HepG2 (cell line): ENCODE measurements around the gene CAPG. TPM values are rescaled to one million over a fixed set of nuclear protein-coding genes. Genes with fewer than 3 reads are reported as not detected.

Experiments
- AHDC1 ChIP-seq: sonication (generic); formaldehyde crosslinking; IDR thresholded peaks from 2 replicates; pipeline ENCODE4 v1.5.1; 2020; ENCODE audit warnings: mild to moderate bottlenecking, missing genetic modification reagents, borderline replicate concordance
- GABPB1 ChIP-seq: IDR thresholded peaks from 2 replicates; pipeline ENCODE4 v1.6.1; 2016; ENCODE audit warnings: mild to moderate bottlenecking, missing genetic modification reagents, moderate library complexity, missing compliant biosample characterization
- JUND ChIP-seq: sonication (generic); formaldehyde crosslinking; IDR thresholded peaks from 2 replicates; pipeline ENCODE4 v1.8.0; 2022; ENCODE audit warnings: mild to moderate bottlenecking, missing genetic modification reagents
- NFRKB ChIP-seq: fragments of 450-650 bp; IDR thresholded peaks from 2 replicates; pipeline ENCODE4 v1.6.1; 2017
- NPAS2 ChIP-seq: sonication (generic); formaldehyde crosslinking; IDR thresholded peaks from 2 replicates; pipeline ENCODE4 v1.8.0; 2022; ENCODE audit warnings: mild to moderate bottlenecking, missing genetic modification reagents, borderline replicate concordance
- RELA ChIP-seq: sonication (generic); formaldehyde crosslinking; IDR thresholded peaks from 2 replicates; pipeline ENCODE4 v1.4.0; 2020; ENCODE audit warnings: missing genetic modification reagents
- SNAI1 ChIP-seq: sonication (generic); formaldehyde crosslinking; IDR thresholded peaks from 2 replicates; pipeline ENCODE4 v1.5.0; 2020; ENCODE audit warnings: mild to moderate bottlenecking, missing genetic modification reagents, borderline replicate concordance
- SNRNP70 ChIP-seq: fragments of 200-400 bp; formaldehyde crosslinking; IDR thresholded peaks from 2 replicates; pipeline ENCODE4 v1.6.1; 2017; ENCODE audit warnings: mild to moderate bottlenecking, low read depth, low read length, moderate library complexity
- TEAD2 ChIP-seq: sonication (generic); formaldehyde crosslinking; IDR thresholded peaks from 2 replicates; pipeline ENCODE4 v1.9.0; 2021; ENCODE audit warnings: missing genetic modification reagents
- THYN1 ChIP-seq: sonication (generic); formaldehyde crosslinking; IDR thresholded peaks from 2 replicates; pipeline ENCODE4 v1.8.1; 2023; ENCODE audit warnings: low read depth, mild to moderate bottlenecking, moderate library complexity, missing genetic modification reagents, borderline replicate concordance
- ZBTB7B ChIP-seq: sonication (generic); formaldehyde crosslinking; IDR thresholded peaks from 2 replicates; pipeline ENCODE4 v1.4.0; 2020; ENCODE audit warnings: missing genetic modification reagents
- ZFX ChIP-seq: sonication (generic); formaldehyde crosslinking; IDR thresholded peaks from 2 replicates; pipeline ENCODE4 v1.4.0; 2020; ENCODE audit warnings: mild to moderate bottlenecking, low read depth, missing genetic modification reagents, moderate library complexity
- ZNF260 ChIP-seq: sonication (generic); formaldehyde crosslinking; IDR thresholded peaks from 2 replicates; pipeline ENCODE4 v1.4.0; 2020; ENCODE audit warnings: missing genetic modification reagents, low read depth, mild to moderate bottlenecking, borderline replicate concordance
- ZNF556 ChIP-seq: sonication (generic); formaldehyde crosslinking; IDR thresholded peaks from 2 replicates; pipeline ENCODE4 v1.4.0; 2020; ENCODE audit warnings: mild to moderate bottlenecking, missing genetic modification reagents, borderline replicate concordance
- ZNF558 ChIP-seq: sonication (generic); formaldehyde crosslinking; IDR thresholded peaks from 2 replicates; pipeline ENCODE4 v1.9.0; 2022; ENCODE audit warnings: mild to moderate bottlenecking, missing genetic modification reagents, borderline replicate concordance
- polyA plus RNA-seq, 8 experiments: library from polyadenylated mRNA; depleted of rRNA in 3 of 8; stranded (reverse) in 7 of 8; unstranded in 1 of 8; fragments of >200 nt; fragmentation: Illumina TruSeq in 4 of 8; extraction: Trizol in 4 of 8; gene quantifications; 2 replicates each; pipeline versions ENCODE4 v1.2.1 to v1.2.3, GENCODE V29; 2011 to 2016; ENCODE audit warnings: low read depth in 4 of 8, missing spikeins in 1 of 8, mixed read lengths in 1 of 8; ENCODE audit not compliant: insufficient read depth in 1 of 8
- total RNA-seq, 5 experiments: library from RNA; depleted of rRNA; stranded (reverse); fragments of >200 nt; fragmentation: Illumina TruSeq; extraction: Trizol; gene quantifications; 2 replicates each; pipeline ENCODE4 v1.2.3, GENCODE V29; 2016; ENCODE audit warnings: low read depth in 1 of 5
- TF ChIP-seq, protein P1 (sequence below): IDR thresholded peaks from 2 replicates; pipeline ENCODE4 v1.6.1; 2016
- TF ChIP-seq, protein P2 (sequence below): sonication (generic); formaldehyde crosslinking; IDR thresholded peaks from 2 replicates; pipeline ENCODE4 v1.4.0; 2020; ENCODE audit warnings: missing genetic modification reagents

Gene CAPG
- total and polyA plus RNA-seq, 2 of the 13 experiments (the other 11 are each of a cell fraction or from before 2014, with no cell fraction given): 12.7 to 18.2 TPM

DNA sequence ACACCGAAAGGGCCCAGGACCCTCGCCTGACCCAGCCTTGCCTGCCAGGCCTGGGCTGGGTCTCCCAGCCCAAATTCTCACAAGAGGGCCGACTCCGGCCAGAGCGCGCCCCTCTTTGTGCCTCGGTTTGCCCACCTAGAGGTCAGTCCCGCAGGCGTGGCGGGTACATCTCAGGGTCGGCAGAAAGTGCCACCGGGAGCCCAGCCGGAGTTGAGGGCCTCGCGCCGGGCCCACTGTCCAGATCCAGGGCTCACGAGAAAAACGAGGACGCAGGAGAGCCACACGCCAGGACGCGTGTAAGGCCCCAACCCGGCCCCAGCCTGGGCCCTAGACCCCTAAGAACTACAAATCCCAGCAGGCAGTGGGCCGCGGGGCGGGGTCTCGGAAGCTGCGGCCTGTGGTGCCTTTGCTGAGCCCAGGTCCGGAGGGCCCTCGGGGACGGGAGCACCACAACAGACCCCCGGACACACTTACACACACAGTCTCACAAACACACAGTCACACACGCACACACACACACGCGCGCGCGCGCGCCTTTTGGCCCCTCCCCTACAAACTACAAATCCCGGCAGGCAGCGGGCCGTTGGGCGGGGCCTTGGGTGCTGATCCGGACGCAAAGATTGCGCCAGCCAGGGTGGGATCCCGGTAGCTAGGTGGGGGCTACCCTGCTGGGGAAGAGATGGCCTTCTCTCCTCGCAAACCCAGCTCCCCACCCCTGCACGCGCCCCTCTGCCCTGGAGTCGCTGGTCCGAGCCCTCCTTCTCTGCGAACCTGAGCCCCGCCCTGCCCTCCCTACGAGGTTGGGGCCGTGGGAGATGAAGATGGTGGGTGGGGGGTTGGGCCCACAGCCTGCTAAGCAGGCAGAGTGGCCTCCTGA, 8.2 kb upstream of the CAPG start, which contains the start of gene SH2D6 (continued):
- TF ChIP-seq AHDC1 (peak; percentile 78), NFRKB (no peak), GABPB1 (CRISPR knock-in tag) (peak; percentile 93), TEAD2 (CRISPR knock-in tag) (0 out of 2 replicates have a peak, but pooled peaks have one; percentile 63), ZBTB7B (peak; percentile 85; the same call in 1 of the 2 replicates), ZNF558 (0 out of 2 replicates have a peak, but pooled peaks have one; percentile 61), SNAI1 (CRISPR knock-in tag) (peak; percentile 93), ZNF556 (CRISPR knock-in tag) (peak; percentile 42; the same call in 1 of the 2 replicates), SNRNP70 (no peak), JUND (CRISPR knock-in tag) (peak; percentile 17; the same call in 1 of the 2 replicates), ZNF260 (CRISPR knock-in tag) (no peak), RELA (CRISPR knock-in tag) (no peak), THYN1 (CRISPR knock-in tag) (no peak), ZFX (CRISPR knock-in tag) (peak; percentile 100), NPAS2 (CRISPR knock-in tag) (no peak)
- TF ChIP-seq, protein P1, sequence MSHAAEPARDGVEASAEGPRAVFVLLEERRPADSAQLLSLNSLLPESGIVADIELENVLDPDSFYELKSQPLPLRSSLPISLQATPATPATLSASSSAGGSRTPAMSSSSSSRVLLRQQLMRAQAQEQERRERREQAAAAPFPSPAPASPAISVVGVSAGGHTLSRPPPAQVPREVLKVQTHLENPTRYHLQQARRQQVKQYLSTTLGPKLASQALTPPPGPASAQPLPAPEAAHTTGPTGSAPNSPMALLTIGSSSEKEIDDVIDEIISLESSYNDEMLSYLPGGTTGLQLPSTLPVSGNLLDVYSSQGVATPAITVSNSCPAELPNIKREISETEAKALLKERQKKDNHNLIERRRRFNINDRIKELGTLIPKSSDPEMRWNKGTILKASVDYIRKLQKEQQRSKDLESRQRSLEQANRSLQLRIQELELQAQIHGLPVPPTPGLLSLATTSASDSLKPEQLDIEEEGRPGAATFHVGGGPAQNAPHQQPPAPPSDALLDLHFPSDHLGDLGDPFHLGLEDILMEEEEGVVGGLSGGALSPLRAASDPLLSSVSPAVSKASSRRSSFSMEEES (CRISPR knock-in tag): peak; percentile 70
- TF ChIP-seq, protein P2, sequence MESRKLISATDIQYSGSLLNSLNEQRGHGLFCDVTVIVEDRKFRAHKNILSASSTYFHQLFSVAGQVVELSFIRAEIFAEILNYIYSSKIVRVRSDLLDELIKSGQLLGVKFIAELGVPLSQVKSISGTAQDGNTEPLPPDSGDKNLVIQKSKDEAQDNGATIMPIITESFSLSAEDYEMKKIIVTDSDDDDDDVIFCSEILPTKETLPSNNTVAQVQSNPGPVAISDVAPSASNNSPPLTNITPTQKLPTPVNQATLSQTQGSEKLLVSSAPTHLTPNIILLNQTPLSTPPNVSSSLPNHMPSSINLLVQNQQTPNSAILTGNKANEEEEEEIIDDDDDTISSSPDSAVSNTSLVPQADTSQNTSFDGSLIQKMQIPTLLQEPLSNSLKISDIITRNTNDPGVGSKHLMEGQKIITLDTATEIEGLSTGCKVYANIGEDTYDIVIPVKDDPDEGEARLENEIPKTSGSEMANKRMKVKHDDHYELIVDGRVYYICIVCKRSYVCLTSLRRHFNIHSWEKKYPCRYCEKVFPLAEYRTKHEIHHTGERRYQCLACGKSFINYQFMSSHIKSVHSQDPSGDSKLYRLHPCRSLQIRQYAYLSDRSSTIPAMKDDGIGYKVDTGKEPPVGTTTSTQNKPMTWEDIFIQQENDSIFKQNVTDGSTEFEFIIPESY (CRISPR knock-in tag): 0 out of 2 replicates have a peak, but pooled peaks have one; percentile 35
